22Rv1 (cell line): Measurements from ENCODE around the gene ABCC9.

Experiments
- ZFX ChIP-seq: fragments of 450-650 bp; IDR thresholded peaks from 2 replicates; pipeline ENCODE4 v1.6.1; 2017; ENCODE audit warnings: antibody characterized with exemption, borderline replicate concordance
- TF ChIP-seq, protein P1 (sequence below): fragments of 450-650 bp; IDR thresholded peaks from 2 replicates; pipeline ENCODE4 v1.5.1; 2017; ENCODE audit warnings: mild to moderate bottlenecking

- TF ChIP-seq, protein P1, sequence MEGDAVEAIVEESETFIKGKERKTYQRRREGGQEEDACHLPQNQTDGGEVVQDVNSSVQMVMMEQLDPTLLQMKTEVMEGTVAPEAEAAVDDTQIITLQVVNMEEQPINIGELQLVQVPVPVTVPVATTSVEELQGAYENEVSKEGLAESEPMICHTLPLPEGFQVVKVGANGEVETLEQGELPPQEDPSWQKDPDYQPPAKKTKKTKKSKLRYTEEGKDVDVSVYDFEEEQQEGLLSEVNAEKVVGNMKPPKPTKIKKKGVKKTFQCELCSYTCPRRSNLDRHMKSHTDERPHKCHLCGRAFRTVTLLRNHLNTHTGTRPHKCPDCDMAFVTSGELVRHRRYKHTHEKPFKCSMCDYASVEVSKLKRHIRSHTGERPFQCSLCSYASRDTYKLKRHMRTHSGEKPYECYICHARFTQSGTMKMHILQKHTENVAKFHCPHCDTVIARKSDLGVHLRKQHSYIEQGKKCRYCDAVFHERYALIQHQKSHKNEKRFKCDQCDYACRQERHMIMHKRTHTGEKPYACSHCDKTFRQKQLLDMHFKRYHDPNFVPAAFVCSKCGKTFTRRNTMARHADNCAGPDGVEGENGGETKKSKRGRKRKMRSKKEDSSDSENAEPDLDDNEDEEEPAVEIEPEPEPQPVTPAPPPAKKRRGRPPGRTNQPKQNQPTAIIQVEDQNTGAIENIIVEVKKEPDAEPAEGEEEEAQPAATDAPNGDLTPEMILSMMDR, result no peak
- TF ChIP-seq ZFX, result no peak
Measured at GRCh38 chr12:21813125-21813524, 128.1 kb downstream of the ABCC9 start.
